GM13977 (cell line): Measurements from ENCODE around the gene TMEM117.

ENCODE experiments used
- DNase-seq: peaks from one replicate; pipeline ENCODE4 v3.0.0; 2012; ENCODE audit warnings: low spot score
- CTCF ChIP-seq: IDR thresholded peaks from 2 replicates; pipeline ENCODE4 v1.5.1; 2012; ENCODE audit warnings: mild to moderate bottlenecking, control low read depth; ENCODE audit not compliant: insufficient read depth; ENCODE audit errors: extremely low read depth, missing control alignments
- in situ Hi-C: fragments of 300-500 bp; cut with MboI; formaldehyde crosslinking; loops from one replicate; pipeline ENCODE4 v1.12.0; 2022; ENCODE audit warnings: low sequenced_read_pairs, low pct_unique_long_range_greater_than_20kb, mixed read lengths, inconsistent platforms; ENCODE audit not compliant: unreplicated experiment

TMEM117 gene

DNA sequence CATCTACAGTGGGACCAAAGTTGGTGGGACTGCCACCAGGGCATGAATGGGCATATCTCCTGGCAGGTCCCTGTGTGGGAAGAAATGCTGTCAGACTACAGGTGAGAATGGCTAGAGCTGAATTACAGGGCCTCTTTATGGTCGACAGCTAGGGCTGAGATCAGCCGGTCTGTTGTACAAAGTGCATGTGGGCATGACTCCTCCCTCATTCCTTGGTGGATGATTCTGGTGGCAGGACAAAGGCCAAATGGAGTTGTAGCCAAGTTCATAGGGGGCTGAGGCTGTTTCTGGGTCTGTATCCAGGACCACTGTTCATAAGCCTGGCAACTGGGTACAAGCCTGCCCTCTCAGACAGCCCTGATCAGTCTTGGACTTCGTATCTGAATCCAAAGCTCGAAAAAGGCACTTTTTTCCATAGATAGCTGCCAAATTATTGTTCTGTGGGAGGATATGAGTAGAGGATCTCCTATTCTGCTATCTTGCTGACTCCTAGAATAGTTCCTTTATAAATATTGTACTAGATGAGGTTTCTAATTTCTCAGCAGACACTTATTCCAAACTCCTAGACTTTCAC lies 460.8 kb downstream of the TMEM117 start:
- no peak for DNase-seq
- in situ Hi-C loops = no loop called here
- TF ChIP-seq CTCF = no peak

DNA sequence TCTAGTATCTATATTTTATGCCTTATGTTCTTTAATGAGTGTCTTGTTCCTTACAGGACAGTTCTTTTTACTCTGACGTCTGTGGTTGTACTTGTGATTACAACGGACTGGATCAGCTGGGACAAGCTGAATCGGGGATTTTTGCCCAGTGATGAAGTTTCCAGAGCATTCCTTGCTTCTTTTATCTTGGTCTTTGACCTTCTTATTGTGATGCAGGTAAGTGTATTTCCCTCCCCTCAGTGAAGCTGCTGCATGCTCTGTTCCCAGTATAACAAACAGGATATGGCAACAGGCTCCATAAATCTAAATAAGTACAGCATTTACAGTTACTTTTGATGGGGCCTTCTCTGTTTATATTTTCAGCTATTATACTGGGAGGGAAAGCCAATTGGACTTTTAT lies 463.6 kb downstream of the TMEM117 start:
- no peak for TF ChIP-seq CTCF
- in situ Hi-C loops = no loop called here

DNA sequence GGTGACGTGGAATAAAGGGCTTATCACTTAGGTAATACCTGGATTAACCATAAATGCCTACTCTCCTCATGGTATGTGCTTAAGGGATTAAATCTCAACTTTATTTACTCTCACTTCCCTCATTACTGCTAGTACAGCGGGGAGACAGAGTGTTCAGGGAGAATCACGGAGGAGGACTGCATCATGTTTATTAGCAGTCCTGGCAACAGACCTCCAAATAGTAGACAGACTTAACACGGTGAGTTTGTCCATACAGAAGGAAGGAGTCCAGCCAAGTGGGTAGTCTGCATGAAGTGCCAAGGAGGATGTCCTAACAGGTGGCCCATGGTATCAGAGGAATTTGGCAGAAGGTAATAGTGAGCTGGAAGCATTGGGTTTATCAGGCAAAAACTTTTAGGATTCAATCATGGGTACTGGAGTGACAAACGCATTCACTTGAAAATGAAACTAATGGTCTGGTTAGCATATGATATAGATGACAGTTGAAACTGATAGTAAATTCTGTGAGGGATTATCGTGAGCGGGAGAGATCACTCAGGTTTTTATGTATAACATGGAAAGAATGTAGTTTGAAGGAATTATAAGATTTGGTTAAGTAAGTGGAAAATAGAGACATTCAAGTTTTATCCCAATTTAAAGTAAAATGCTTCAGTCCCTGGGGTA lies 471.8 kb downstream of the TMEM117 start:
- no peak for DNase-seq
- TF ChIP-seq CTCF = no peak
- in situ Hi-C loops = no loop called here

More for the DNA sequence above, 463.6 kb downstream of the TMEM117 start:
- DNase-seq = no peak

DNA sequence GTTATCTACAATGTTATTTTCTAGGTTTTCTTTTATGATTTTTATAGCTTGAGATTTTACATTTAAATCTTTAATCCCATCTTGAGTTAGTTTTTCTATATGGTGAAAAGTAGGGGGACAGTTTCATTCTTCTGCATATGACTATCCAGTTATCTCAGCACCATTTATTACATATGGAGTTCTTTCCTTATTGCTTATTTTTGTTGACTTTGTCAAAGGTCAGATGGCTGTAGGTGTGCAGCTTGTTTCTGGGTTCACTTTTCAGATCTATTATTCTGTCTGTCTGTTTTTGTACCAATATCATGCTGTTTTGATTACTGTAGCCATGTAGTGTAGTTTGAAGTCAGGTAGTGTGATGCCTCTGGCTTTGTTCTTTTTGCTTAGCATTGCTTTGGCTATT lies 477.3 kb downstream of the TMEM117 start:
- DNase-seq = no peak
- in situ Hi-C loops = no loop called here
- TF ChIP-seq CTCF = no peak

DNA sequence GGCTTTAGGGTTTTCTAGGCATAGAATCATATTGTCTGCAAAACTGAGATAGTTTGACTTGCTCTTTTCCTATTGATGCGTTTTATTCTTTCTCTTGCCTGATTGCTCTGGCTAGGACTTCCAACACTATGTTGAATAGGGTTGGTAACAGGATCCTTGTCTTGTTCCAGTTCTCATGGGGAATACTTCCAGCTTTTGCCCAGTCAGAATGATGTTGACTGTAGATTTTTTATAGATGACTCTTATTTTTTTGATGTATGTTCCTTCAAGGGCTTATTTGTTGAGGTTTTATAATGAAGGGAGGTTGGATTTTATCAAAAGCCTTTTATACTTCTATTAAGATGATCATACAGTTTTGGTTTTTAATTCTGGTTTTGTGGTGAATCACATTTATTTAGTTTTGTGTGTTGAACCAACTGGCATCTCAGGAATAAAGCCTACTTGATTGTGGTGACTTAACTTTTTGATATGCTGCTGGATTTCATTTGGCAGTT lies 478.2 kb downstream of the TMEM117 start:
- TF ChIP-seq CTCF = no peak

DNA sequence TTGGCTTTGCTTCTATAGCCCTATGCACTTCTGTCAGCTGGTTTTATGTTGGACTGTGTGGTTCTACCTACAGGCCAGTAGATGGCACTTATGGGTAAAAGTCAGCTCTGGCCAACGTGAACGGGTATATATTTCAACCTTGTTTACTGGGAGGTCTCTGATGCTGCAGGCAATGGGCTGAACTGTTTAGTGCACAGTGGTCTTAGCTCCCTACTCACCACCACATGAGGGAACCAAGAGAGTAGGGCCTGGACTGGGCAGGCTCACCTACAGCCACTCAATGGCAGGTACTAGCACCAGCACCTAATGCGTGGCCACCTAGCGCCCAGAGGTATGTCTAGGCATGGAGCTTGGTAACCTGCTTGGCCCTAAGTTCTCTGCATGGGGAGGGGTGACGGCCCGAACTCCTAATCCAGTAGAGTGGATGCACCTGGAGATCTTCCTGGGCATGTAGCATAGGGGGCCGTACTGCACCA lies 481.8 kb downstream of the TMEM117 start:
- TF ChIP-seq CTCF = peak; percentile 70
- DNase-seq = peak; percentile 20
- in situ Hi-C loops = no loop called here

More for the DNA sequence above, 478.2 kb downstream of the TMEM117 start:
- in situ Hi-C loops = no loop called here
- no peak for DNase-seq
